ENCODE results near the gene RNF144A. TPM values are rescaled to one million over a fixed set of nuclear protein-coding genes. Genes with fewer than 3 reads are reported as not detected.

The RNF144A gene
- polyA plus RNA-seq, 1 experiment: 0.12 TPM

GRCh38 chr2:7031547-7032245 is 114.5 kb downstream of the RNF144A start:
- Histone ChIP-seq H3K4me3 (ENCODE audit: low read depth, low read length) (no peak overlapping the region), H3K36me3 (ENCODE audit: control insufficient read depth, insufficient read depth, low read length) (no peaks in the 10 kb centered on the region), H3K27me3 (ENCODE audit: control insufficient read depth, insufficient read depth, low read length) (no peaks in the 10 kb centered on the region)
- POLR2A ChIA-PET: no interaction called here
- DNase-seq (ENCODE audit: low read depth): no peak
- CTCF ChIA-PET: interaction anchor here (1.2 to 1.6 kb wide), 2 partner anchors 9 to 13 kb away, joined by 4 to 11 read pairs; no protein-coding TSS in a partner anchor
- no peak for TF ChIP-seq CTCF (IDR thresholded peaks at IDR 0.05; ENCODE audit: insufficient read depth, low read depth, low read length)

- TF ChIP-seq CTCF (IDR thresholded peaks at IDR 0.05; ENCODE audit: insufficient read depth, low read depth, low read length): no peak
- H3K27me3 ChIP-seq (ENCODE audit: control insufficient read depth, insufficient read depth, low read length): no peaks in the 10 kb centered on the region
- no peak overlapping the region for H3K4me3 ChIP-seq (ENCODE audit: low read depth, low read length)
- H3K36me3 ChIP-seq (ENCODE audit: control insufficient read depth, insufficient read depth, low read length): no peaks in the 10 kb centered on the region
- DNase-seq (ENCODE audit: low read depth): no peak
- POLR2A ChIA-PET: no interaction called here
- CTCF ChIA-PET: interaction anchor here (1.2 to 1.6 kb wide), 2 partner anchors 9 to 12 kb away, joined by 4 to 11 read pairs; no protein-coding TSS in a partner anchor
Observed at GRCh38 chr2:7032371-7032770, 115.2 kb downstream of the RNF144A start.

- no peak for TF ChIP-seq CTCF (IDR thresholded peaks at IDR 0.05; ENCODE audit: insufficient read depth, low read depth, low read length)
- POLR2A ChIA-PET: no interaction called here
- Histone ChIP-seq H3K27me3 (ENCODE audit: control insufficient read depth, insufficient read depth, low read length) (no peaks in the 10 kb centered on the region), H3K36me3 (ENCODE audit: control insufficient read depth, insufficient read depth, low read length) (no peaks in the 10 kb centered on the region), H3K4me3 (ENCODE audit: low read depth, low read length) (no peak overlapping the region)
- CTCF ChIA-PET: interaction anchor here (1.0 to 2.0 kb wide), 4 partner anchors 8 to 136 kb away, joined by 3 to 7 read pairs (median 4); no protein-coding TSS in a partner anchor
- DNase-seq (ENCODE audit: low read depth): no peak
Observed at GRCh38 chr2:7033136-7033960, 116.1 kb downstream of the RNF144A start.

- no peak for DNase-seq (ENCODE audit: low read depth)
- H3K4me3 ChIP-seq (ENCODE audit: low read depth, low read length): no peak overlapping the region
- no peaks in the 10 kb centered on the region for H3K27me3 ChIP-seq (ENCODE audit: control insufficient read depth, insufficient read depth, low read length)
- no peaks in the 10 kb centered on the region for H3K36me3 ChIP-seq (ENCODE audit: control insufficient read depth, insufficient read depth, low read length)
- no peak for TF ChIP-seq CTCF (IDR thresholded peaks at IDR 0.05; ENCODE audit: insufficient read depth, low read depth, low read length)
- ChIA-PET CTCF (interaction anchor here (1.2 to 2.0 kb wide), 2 partner anchors 9 to 15 kb away, joined by 3 to 7 read pairs; no protein-coding TSS in a partner anchor), POLR2A (no interaction called here)
Observed at GRCh38 chr2:7034303-7034702, 117.1 kb downstream of the RNF144A start.

- no peak overlapping the region for H3K4me3 ChIP-seq (ENCODE audit: low read depth, low read length)
- no peaks in the 10 kb centered on the region for H3K36me3 ChIP-seq (ENCODE audit: control insufficient read depth, insufficient read depth, low read length)
- no peak for DNase-seq (ENCODE audit: low read depth)
- ChIA-PET CTCF (interaction anchor here (1.6 to 1.7 kb wide), 2 partner anchors 10 to 27 kb away, joined by 3 to 4 read pairs; no protein-coding TSS in a partner anchor), POLR2A (no interaction called here)
- no peak for TF ChIP-seq CTCF (IDR thresholded peaks at IDR 0.05; ENCODE audit: insufficient read depth, low read depth, low read length)
- no peaks in the 10 kb centered on the region for H3K27me3 ChIP-seq (ENCODE audit: control insufficient read depth, insufficient read depth, low read length)
Observed at GRCh38 chr2:7035884-7036283, 118.7 kb downstream of the RNF144A start.

Measured in BJ (cell line).